HuH-7.5 (cell line): ENCODE results near the gene PCDHGB4.
"Not testable (repeated sequence)": the region's sequence is repeated elsewhere in the genome, so short reads cannot be mapped to it uniquely, and the experiment has no call there.

ENCODE experiments used
- DNase-seq: peaks from one replicate; pipeline ENCODE4 v3.0.0; 2011; ENCODE audit warnings: low spot score

The PCDHGB4 gene

GRCh38 chr5:141430332-141431113, 43.0 kb downstream of the PCDHGB4 start, which contains the start of gene PCDHGA12:
PCDHGA12 (plus strand) TSS chr5:141430507; CDS start chr5:141430760, 253 bp downstream.
- DNase-seq: no peak

GRCh38 chr5:141431286-141431685, 43.8 kb downstream of the PCDHGB4 start:
- DNase-seq: no peak

GRCh38 chr5:141432308-141432707, 44.8 kb downstream of the PCDHGB4 start:
- not testable (repeated sequence) for DNase-seq

GRCh38 chr5:141432726-141433125, 45.2 kb downstream of the PCDHGB4 start:
- DNase-seq: not testable (repeated sequence)

GRCh38 chr5:141434006-141434405, 46.5 kb downstream of the PCDHGB4 start:
- no peak for DNase-seq

GRCh38 chr5:141437221-141437620, 49.7 kb downstream of the PCDHGB4 start:
- DNase-seq: no peak

GRCh38 chr5:141439411-141440141, 52.1 kb downstream of the PCDHGB4 start:
- DNase-seq: no peak
